Vagina (tissue), 2 donors: ENCODE measurements around the gene GNAT2.

Experiments
- POLR2A ChIP-seq, 2 donors: fragments of 450-650 bp; IDR thresholded peaks; one replicate each; pipeline ENCODE4 v1.6.1; 2017; ENCODE audit warnings: antibody characterized with exemption in 2 of 2, mild to moderate bottlenecking in 2 of 2, moderate library complexity in 2 of 2
- POLR2AphosphoS5 ChIP-seq, 2 donors: sonication (generic); formaldehyde crosslinking; IDR thresholded peaks; one replicate each; pipeline ENCODE4 v1.9.0; 2017; ENCODE audit warnings: antibody characterized with exemption in 2 of 2, mild to moderate bottlenecking in 2 of 2, low read depth in 1 of 2; ENCODE audit not compliant: insufficient read depth in 1 of 2
- TF ChIP-seq, protein P1 (sequence below), 3 experiments: fragments of 450-650 bp in 2 of 3; fragments of 200-600 bp in 1 of 3; sonication (generic) in 1 of 3; IDR thresholded peaks; one replicate each; pipeline ENCODE4 v1.5.1; 2017 to 2019; ENCODE audit warnings: antibody characterized with exemption in 3 of 3, mild to moderate bottlenecking in 2 of 3, moderate library complexity in 2 of 3

DNA sequence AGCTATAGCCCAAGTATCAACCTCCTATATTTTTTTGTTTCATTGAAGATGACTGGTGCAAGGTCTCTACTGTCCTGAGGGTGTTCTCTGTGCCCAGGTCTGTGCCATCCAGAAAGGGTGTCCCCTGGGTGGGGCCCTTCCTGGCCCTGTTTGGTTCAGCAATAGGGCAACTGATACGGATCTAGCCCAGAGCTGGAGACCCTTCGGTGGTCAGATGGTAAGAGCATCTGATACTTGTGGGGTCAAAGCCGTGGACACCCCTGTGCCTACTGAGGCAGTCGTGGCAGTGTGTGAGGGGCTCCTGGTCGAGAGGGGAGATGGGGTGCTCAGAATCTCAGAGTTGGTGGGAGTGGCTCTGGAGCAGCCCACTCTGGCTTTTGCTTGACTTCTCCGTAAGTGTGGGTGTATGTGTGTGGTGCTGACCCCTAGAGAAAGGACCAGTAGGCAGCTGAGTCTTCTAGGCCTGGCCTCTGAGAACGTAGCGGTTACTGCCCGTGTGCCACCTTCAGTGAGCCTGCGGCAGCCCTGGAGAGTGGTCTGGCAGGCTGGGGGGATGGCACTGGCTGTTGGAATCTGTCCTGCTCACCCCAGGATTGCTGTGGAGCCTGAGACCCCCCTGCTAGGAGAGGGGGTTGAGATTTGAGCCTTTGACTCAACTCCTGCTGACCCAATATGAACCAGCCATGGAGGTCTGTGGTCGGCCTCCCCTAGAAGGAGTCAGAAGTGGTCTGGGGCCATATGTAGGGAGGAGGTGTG, 2.9 kb upstream of the GNAT2 start:
- TF ChIP-seq, protein P1, sequence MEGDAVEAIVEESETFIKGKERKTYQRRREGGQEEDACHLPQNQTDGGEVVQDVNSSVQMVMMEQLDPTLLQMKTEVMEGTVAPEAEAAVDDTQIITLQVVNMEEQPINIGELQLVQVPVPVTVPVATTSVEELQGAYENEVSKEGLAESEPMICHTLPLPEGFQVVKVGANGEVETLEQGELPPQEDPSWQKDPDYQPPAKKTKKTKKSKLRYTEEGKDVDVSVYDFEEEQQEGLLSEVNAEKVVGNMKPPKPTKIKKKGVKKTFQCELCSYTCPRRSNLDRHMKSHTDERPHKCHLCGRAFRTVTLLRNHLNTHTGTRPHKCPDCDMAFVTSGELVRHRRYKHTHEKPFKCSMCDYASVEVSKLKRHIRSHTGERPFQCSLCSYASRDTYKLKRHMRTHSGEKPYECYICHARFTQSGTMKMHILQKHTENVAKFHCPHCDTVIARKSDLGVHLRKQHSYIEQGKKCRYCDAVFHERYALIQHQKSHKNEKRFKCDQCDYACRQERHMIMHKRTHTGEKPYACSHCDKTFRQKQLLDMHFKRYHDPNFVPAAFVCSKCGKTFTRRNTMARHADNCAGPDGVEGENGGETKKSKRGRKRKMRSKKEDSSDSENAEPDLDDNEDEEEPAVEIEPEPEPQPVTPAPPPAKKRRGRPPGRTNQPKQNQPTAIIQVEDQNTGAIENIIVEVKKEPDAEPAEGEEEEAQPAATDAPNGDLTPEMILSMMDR (IDR thresholded peaks at IDR 0.05): no peak
- TF ChIP-seq POLR2A (IDR thresholded peaks at IDR 0.05) (no peak), POLR2AphosphoS5 (IDR thresholded peaks at IDR 0.05; ENCODE audit: insufficient read depth in 1 of 2, low read depth in 1 of 2) (no peak)
